Measurements from ENCODE around the gene UBA52.

DNA sequence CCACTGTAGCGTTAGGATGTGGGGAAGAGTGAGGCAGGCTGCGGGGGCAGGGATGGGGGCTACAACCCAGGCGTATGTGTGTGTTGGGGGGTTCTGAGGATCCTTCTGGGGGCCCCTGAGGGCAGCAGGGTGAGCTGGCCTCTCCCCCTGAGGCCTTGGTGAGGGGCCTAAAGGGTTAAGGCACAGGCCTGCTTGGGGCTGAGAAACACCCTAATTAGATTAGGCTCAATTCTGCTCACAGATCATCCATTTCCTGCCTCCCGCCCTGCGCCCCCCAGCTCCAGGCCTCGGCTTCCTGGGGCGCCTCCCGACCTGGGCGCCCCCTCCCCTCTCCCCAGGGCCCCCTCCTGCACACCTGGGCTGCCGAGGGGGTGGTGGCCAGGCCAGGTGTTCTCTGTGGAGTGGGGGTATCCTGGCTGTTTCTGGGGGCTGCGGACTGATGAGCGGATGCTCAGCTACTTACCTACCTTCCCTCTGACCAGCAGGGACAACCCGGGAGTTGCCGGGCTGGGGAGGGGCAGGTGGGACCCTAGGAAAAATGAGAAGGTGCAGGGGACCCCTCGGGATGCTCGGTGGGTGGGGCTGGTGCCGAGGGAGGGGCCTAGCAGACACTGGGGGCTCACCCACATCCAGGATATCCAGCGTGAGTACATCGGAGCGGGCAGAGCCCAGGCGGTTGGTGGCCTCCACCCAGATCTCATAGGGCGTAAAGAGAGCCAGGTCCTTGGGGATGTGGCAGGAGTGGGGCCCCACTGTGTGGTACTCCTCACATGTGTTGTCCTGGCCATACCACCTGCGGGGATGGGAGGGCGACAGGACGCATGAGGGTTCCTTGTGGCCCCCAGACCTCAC is 26.4 kb downstream of the UBA52 start:
- no peak for TF ChIP-seq CTCF (IDR thresholded peaks at IDR 0.05)
- TF ChIP-seq POLR2A (IDR thresholded peaks at IDR 0.05), result no peak
